Right lung (tissue), 10 donors: ENCODE data around the gene KCNIP1. TPM values are rescaled to one million over a fixed set of nuclear protein-coding genes. Genes with fewer than 3 reads are reported as not detected.

Experiments used
- DNase-seq, 2 donors: peaks; one replicate each; pipeline ENCODE4 v3.0.0-alpha.2; 2013
- long read RNA-seq, 8 donors: transcript quantifications; one replicate each; lab custom pipeline, GENCODE V29; 2026
- polyA plus RNA-seq, 5 donors: library from polyadenylated mRNA; unstranded; fragments of 120-200 nt; gene quantifications; one replicate each; pipeline versions ENCODE4 v1.2.1 to v1.2.3, GENCODE V29; 2013; ENCODE audit warnings: inconsistent platforms in 1 of 5, low replicate concordance in 1 of 5; ENCODE audit not compliant: insufficient read length in 5 of 5, insufficient read depth in 1 of 5

Gene KCNIP1
- polyA plus RNA-seq, result 1 to 10 TPM; 3.0 to 3.4 (median 3.3) TPM
- long read RNA-seq, donor 1, result 0 reads
- long read RNA-seq, donor 2, result 0 reads
- long read RNA-seq, donor 3, partial matches to known transcripts, result 0 of 1 reads
- long read RNA-seq, donor 3, other reads (novel, unspliced or antisense), result 0 of 1 reads
- long read RNA-seq, donor 4, result 0 reads
- long read RNA-seq, donor 5, result 0 reads
- long read RNA-seq, donor 6, result 0 reads
- long read RNA-seq, donor 7, result 0 reads
- long read RNA-seq, donor 8, result 0 reads

DNA sequence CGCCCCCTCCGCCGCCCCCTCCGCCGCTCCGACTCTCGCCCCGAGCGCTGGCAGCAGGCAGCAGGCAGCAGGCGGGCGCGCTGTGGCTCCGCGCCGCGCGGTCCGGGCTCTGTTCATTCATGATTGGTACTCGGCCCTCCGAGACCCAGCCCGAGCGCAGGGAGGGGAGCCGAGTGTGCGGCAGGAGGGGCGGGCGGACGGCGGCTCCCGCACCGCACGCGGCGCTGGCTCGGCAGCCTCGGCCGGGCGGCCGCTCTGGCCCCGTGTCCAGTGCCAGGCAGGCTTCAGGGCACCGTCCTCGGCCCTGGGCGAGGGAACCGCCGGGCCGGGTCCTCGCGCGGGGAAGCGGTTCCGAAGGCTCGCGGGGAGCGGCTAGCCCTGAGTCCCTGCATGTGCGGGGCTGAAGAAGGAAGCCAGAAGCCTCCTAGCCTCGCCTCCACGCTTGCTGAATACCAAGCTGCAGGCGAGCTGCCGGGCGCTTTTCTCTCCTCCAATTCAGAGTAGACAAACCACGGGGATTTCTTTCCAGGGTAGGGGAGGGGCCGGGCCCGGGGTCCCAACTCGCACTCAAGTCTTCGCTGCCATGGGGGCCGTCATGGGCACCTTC lies at the start of gene KCNIP1:
Gene KCNIP1, plus strand, starts transcription at position 31 of the 607 bp plus-strand sequence.
- no peak for DNase-seq

- no peak for DNase-seq
These were observed 40.4 kb upstream of the KCNIP1 start for GRCh38 chr5:170463426-170463825.

- DNase-seq, result no peak
These were observed 39.3 kb upstream of the KCNIP1 start for GRCh38 chr5:170464280-170465127.

DNA sequence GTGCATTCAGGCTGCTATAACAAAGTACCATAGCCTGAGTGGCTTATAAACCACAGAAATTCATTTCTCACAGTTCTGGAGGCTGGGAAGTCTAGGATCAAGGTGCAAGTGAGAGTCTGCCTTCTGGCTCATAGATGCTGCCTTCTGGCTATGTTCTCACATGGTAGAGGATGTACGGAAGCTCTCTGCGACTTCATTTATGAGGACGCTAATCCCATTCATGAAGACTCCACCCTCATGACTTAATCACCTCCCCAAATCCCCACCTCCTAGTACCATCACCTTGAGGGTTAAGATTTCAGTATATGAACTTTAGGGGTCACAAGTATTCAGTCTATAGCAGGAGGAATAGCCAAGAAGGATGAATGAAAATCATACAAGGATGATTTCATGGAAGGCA lies 37.3 kb upstream of the KCNIP1 start:
- no peak for DNase-seq

DNA sequence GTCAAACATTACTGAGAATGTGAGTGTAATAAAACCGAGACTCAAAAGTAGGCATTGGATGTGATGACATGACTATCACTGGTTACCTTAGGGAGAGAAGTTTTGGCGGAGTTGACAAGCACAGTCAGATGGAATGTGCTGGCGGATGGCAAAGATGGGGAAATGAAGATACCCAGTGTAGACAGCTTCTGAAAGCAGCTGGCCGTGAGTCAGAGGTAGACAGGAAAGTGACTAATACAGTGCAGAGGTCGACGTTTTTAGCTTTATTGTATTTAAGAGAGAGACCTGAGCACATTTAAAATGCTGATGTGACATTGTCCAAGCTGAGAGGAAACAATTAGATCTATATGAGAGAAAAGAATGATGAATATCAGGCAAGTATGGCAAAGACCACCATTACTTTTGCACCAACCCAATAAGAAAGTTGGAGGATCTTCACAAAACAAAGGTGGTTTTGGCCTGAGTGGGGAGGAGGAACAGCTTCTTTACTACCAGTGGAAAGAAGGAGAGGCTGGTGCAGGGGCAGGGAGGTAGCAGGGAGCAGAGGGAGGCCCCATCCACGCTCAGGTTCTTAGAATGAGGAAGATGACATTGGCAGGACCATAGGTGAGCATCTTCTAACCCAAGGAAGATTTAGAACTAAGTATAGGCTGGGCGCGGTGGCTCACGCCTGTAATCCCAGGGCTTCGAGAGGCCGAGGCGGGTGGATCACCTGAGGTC lies 36.7 kb upstream of the KCNIP1 start:
- DNase-seq, result no peak

GRCh38 chr5:170468633-170469285 lies 35.1 kb upstream of the KCNIP1 start:
- DNase-seq, result no peak

DNA sequence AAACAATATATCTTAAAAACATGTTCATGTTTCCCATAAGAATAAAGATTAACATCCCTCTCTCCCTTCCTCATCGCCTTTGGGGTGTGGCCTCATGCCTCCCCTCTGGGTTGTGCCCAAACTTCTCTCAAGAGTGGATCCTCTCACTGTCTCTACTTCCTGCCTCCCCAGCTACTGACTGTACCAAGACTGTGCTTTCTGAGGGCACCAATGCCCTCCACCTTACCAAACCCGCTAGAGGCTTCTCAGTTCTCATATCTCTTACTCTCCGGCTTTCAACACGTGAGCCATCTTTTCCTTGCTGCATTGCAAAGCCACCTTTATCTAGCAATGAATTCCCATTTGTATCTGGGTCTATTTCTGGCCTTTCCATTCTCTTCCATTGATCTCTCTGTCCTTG lies 34.4 kb upstream of the KCNIP1 start:
- DNase-seq, result no peak

DNA sequence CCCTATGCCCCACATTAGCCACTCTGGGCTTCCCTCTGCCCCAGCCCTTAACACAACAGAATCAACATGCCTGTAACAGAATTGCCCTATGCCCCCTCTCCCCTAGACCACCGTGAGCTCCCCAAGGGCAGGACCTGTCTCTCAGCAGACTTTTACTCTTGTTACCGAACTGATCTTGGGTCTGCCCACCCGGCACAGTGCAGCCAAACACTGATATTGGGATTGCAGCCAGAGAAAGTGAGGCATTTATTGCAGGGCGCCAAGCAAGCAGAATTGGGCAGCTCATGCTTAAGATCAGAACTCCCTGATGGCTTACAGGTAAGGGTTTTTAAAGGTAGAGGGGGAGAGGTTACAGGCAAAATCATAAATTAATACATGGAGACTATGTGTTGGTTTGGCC lies 33.5 kb upstream of the KCNIP1 start:
- DNase-seq, result no peak

DNA sequence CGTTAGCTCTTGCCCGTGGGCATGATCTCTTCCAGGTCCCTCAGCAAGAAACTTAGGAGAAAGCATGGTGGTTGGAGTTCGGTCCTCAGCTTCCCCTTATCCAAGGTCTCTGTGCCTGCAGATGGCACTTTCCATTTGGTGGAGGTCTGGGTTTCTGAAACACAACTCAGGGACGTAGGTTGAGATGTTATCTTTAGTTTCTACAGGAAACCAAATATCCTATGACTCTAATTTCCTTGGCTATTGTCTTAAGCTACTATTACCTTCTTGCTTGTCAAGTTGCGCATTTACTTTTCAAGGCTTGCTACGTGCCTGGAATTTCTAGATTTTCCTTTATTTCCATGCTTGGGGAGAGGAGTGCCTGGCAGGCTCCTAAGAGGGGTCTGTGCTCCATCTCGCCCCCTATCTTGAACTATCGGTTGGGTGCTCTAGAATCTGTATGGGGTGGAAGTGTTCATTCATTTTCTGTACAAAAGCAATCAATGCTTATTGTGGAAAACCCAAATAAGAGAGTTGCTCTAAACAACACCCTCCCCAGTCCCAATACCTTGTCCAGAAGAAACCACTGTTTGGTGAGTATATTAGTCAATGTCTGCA lies 32.9 kb upstream of the KCNIP1 start:
- no peak for DNase-seq

DNA sequence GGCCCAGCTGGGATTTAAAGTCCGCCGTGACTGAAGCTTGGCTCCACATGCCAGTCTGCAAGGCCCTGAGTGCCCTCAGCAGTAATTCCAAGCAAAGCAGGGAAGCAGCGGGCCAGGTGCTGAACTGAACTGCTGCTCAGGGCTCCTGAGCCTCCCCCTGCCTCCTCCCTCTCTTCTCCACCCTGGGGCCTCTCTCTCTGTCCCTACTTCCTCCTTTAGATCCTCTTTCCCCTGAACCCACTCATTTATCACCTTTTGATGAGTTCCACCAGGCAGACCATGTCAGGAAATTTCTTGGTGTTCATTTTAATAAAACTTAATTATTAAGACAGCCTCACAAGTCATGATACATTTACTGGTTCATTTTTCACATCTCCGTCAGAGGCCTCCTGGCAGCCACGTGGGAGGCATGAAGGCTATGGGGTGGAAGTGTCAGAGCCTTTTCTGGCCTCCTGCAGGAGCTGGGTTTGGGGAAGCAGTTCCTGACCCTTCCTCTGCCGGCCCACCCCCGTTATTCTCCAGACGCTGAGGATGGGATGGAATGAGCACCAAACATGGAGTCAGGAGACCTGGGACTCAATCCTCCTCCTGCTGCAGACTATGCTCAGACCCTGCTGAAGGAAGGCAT lies 32.2 kb upstream of the KCNIP1 start:
- DNase-seq, result no peak

DNA sequence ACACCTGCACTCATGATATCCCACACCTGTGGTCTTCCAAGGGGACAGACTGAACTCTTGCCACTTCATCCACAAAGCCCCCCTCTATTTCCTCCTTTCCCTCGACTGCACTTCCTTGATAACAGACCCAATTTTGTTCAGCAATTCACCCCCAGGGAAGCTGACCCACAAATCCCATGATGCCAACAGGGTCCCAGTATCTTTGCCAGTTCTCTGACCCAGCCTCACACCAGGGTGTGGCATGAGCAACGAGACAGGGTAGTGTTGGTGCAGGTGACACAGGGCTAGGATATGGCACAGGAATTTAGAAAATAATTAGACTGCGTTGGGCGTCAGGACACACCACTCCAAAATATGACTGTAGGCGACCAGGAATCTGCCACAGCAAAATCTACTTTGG lies 30.2 kb upstream of the KCNIP1 start:
- DNase-seq, result no peak

GRCh38 chr5:170474489-170475274 lies 29.1 kb upstream of the KCNIP1 start:
- no peak for DNase-seq

GRCh38 chr5:170475294-170476000 lies 28.4 kb upstream of the KCNIP1 start:
- no peak for DNase-seq

GRCh38 chr5:170476704-170477103 lies 27.1 kb upstream of the KCNIP1 start:
- no peak for DNase-seq

DNA sequence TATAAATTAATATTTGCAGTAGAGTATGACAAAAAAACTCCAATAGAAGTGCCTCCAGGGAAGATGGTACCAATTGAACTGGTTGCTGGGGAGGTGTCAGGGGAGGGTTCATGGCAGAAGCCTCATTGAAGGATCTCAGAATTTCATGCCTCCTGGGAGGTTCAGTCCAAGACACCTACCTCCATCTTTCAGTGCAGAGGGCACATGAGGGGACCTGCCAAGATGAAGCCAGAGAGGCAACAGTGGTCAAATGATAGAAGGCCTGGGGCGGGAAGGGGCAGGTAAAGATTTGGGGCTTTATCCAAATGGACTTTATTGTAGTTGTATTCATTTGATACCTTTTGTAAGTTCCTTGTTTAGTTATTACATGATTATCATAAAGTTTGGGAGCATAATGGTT lies 25.9 kb upstream of the KCNIP1 start:
- no peak for DNase-seq

- DNase-seq, result no peak
These were observed 25.5 kb upstream of the KCNIP1 start for GRCh38 chr5:170478306-170478705.

GRCh38 chr5:170479484-170479883 lies 24.3 kb upstream of the KCNIP1 start:
- DNase-seq, result no peak

DNA sequence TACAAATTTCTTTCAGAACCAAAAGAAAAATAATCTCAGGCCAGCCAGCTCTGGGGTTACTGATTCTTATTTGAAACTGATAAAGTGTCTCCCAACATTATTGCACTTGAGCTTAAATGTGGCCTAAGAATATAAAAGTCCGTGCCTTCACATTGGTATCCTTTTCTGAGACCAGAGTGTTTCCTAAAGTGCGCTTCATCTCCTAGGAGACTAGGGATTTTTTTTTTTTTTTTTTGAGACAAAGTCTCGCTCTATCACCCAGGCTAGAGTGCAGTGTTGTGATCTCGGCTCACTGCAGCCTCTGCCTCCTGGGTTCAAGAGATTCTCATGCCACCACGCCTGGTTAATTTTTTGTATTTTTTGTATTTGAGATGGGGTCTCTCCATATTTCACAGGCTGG lies 23.6 kb upstream of the KCNIP1 start:
- DNase-seq, result no peak

DNA sequence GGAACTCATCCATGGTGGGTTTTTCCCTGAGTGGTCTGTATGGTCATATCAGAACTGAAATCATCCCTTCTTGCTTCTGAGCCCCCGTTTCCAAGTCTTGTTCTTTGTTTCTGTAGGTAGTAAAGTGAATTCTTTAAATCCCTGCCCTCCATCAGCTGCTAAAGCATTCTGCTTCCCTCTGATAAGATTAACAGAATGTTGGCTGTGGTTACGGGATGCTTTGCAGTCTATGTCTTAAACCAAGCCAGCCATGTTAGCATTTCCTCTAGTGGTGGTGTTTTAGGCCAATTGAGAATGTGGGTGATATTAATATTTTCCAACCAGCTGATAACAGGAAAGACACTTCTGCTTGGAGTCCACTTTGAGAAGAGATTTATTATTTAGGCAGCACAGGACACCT lies 22.0 kb upstream of the KCNIP1 start:
- no peak for DNase-seq
